PC-3 (cell line): Measurements from ENCODE around the gene STRN4.

Source experiments
- CTCF ChIP-seq: fragments of 300-600 bp; sonication (generic); conservative IDR thresholded peaks from 2 replicates; pipeline ENCODE4 v1.5.1; 2017; ENCODE audit warnings: antibody characterized with exemption, low read depth, mild to moderate bottlenecking, low read length
- EZH2 ChIP-seq: fragments of 300-600 bp; sonication (generic); IDR thresholded peaks from one replicate; pipeline ENCODE4 v1.6.1; 2017; ENCODE audit warnings: antibody characterized with exemption, mild to moderate bottlenecking, low read length; ENCODE audit not compliant: unreplicated experiment

GRCh38 chr19:46762245-46762890 lies 16.1 kb upstream of the STRN4 start:
- no peak for TF ChIP-seq CTCF
- TF ChIP-seq EZH2 = no peak
